ENCODE results near the gene HADH. TPM values are rescaled to one million over a fixed set of nuclear protein-coding genes. Genes with fewer than 3 reads are reported as not detected.
"Not testable (repeated sequence)": the region's sequence is repeated elsewhere in the genome, so short reads cannot be mapped to it uniquely, and the experiment has no call there.

HADH gene
- total RNA-seq, 1 donor from 2014 or later, result 127 TPM

GRCh38 chr4:107994894-107995293 is 5.2 kb downstream of the HADH start:
- DNase-seq (ENCODE audit: low spot score), result no peak
- no peak for ATAC-seq

DNA sequence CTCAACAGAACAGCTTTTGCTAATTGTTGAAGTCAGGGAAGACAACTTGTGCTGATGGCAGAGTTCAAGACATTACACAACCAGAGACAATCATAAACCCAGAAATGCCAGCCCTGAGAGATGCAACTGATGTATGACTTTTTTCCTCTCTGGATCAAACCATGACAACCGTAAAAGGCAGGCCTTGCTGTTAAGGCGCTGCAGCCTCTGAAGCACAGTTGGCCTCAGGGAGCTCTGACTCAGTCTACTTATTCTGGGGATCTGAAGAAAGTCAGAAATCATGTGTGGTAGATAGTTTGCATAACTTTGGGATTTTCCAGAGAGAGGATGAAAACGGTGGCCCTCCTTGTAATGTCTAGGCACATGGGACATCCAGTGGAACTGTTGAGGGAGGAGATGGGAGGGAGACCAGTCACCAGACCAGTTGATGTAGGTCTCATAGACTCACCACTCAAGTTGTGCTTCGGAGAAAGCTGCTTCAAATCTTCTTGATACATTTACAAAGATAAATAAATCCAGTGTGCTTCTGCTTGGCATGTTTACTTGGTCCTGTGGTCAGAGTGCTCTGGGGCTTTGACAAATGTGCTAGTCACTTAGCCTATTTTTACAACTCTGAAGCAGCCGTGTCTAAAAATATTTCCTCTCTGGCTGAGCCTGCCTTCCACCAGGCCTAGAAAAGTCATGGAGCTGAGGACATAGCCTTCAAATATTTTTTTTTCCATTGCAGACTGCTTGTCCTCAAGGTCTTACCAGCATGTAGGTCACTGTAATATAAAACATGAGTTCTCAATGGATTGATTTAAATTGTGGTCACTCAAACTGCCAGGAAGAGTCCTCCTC is 7.5 kb downstream of the HADH start:
- ATAC-seq, result peak; percentile 38
- DNase-seq (ENCODE audit: low spot score), result no peak

DNA sequence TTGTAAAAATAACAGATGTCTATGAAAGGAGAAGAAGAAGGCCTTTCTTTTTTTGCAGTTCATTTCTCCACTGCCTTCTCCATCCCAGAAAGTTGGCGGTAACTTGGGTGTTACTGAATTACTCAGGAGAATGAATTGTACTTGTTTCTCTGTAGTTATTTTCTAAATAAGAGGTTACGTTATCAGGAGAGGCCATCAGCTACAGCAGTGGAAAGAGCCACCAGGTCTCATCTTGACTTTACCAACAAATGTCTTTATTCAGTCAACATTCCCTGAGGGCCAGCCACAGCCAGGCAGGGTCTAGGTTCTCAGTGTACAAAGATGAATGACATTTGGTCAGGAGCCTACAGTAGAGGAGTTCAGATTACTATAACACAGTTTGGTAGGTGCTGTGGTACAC is 8.1 kb downstream of the HADH start:
- ATAC-seq, result no peak
- DNase-seq (ENCODE audit: low spot score), result no peak

DNA sequence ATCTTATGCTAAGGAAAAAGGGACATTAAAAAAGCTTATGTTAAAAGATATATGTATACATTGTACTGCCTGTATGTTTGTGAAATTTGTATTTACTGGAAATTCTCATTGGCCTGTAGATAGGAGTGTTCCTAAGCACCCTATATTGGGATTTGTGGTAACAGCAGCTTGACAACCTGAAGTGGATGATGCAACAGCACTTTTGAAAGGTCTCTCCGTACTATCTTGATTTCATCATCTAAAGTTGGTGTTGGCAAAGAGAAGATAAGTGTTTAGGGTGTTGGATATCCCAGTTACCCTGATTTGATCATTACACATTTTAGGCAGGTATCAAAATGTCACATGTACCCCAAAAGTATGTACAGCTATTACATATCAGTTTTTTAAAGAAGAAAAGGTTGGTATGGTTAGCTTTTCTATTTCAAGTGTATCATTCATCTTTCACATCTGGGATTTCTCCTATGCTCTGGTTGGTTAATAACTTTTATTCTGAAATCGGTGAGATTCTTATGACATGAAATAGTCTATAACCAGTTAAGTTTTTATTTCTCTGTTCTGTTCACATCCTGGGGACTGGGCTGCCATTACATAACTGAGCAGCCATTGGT is 10.3 kb downstream of the HADH start:
- DNase-seq (ENCODE audit: low spot score) (no peak), ATAC-seq (peak; percentile 72)

DNA sequence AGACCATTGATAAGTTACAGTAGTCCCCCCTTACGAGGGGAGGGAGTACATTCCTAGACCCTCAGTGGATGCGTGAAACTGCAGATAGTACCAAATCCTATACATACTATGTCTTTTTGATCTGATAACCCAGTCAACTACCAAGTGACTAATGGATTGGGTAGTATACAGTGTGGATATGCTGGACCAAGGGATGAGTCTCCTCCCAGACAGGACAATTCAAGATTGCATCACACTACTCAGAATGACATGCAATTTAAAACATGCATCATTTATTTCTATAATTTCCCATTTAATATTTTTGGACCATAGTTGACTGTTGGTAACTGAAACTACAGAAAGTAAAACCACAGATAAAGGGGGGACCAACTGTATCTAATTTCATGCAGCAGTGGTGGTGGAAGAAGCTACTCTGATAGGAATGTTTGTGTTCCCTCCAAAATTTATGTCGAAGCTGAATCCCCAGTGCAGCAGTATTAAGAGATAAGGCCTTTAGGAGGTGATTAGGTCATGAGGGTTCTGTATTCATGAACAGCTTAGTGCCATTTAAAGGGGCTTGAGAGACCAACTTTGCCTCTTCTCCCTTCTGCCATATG is 11.9 kb downstream of the HADH start:
- DNase-seq (ENCODE audit: low spot score) (no peak), ATAC-seq (no peak)

DNA sequence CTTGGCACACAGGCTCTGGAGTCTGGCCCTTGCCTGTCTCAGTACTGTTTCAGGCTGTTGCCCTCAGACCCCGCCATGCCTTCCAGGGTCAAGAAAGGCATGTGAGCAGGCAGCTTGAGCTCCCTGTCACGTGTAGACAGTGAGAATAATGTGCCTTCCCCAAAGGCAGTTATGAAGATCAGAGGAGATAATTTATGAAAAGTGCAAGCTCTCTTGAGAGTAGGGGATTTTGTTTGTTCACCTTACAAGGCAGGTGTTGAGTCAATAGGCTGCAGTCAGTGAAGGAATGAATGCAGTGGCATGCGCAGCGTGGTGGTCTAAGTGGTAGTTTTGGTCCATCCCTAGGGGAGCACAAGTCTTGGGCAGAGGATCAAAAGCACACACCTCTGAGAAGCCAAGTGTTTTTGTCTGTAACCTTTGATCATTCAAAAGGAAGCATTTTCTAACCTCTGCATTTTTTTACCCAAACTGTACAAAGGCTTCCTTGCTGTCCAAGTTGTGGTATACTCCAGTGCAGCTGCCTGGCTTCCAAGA is 14.4 kb downstream of the HADH start:
- ATAC-seq, result no peak
- DNase-seq (ENCODE audit: low spot score), result no peak

DNA sequence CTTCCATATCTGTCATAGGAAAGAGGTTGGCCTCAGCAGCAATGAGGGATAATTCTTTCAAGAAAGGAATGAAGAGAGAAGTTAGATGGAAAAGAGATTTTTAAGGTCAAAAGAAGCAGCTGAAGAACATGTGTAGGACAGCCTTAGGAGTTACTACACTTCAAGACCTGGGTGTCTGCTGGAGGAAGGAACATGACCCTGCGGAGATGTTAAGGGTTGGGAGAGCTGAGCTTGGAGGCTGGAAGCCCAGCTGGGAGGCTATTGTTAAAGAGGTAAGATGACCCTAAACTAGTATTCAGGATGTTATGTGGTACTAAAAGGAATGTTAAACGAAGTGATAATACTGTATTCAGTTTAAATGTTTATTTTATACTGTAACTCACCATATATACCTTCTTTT is 15.0 kb downstream of the HADH start:
- DNase-seq (ENCODE audit: low spot score), result no peak
- no peak for ATAC-seq

DNA sequence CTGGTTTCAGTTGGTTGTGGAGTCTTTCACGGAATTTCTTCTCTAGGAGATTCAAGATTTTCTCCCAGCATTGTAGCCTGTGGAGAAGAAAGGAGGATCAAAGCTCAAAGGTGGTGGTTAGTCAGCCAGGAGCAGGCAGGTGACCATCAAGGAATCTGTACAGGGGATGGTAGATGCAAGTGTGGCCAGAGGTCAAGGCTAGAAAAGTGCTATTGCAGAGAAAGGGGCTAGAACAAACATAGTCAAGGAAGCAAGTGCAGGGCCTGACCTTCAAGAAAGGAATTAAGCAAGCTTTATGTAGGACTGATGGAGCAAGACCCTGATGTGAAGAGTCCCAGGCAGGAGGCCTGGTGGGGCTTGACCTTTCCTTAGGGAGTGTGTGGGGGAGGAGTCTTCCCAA is 16.1 kb downstream of the HADH start:
- ATAC-seq (no peak), DNase-seq (ENCODE audit: low spot score) (no peak)

GRCh38 chr4:108006361-108006760 is 16.7 kb downstream of the HADH start:
- ATAC-seq (no peak), DNase-seq (ENCODE audit: low spot score) (no peak)

DNA sequence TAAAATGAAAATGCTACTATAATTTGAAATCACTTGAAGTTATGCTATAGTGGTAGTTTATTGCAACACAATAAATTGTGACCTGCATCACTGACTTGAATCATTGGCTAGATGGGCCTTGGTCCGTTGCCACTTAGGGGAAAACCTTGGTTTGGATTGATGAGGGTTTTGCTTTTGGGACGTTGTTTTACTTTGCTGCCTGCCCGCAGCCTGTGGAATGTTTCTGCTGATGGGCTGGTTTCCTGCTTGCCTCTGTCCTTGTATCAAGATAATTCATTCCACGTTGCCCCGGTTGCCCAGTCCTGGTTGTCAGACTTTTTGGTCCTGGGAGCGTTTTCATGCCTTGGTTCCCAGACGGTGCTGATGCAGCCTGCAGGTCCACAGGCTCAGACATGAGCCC is 18.3 kb downstream of the HADH start:
- no peak for DNase-seq (ENCODE audit: low spot score)
- ATAC-seq, result peak; percentile 6

DNA sequence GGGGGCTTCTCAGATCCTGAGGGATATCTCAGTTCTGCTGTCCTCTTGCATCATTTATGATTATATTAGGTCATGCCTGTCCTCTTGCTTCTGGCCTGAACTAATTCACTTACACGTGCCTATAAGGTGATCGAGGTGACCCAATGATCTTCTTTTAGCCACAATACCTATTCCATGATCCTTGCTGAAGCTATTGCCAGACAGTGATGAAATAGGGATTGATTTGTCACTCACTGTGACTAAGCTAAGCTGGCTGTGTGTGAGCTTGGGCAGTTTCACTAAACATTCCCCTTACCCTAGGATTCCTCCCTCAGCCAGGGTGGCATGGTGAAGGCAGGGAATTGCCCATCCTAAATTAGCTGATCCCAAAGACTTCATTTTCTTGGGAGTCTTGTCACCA is 19.0 kb downstream of the HADH start:
- peak; percentile 65 for DNase-seq (ENCODE audit: low spot score)
- peak; percentile 93 for ATAC-seq

DNA sequence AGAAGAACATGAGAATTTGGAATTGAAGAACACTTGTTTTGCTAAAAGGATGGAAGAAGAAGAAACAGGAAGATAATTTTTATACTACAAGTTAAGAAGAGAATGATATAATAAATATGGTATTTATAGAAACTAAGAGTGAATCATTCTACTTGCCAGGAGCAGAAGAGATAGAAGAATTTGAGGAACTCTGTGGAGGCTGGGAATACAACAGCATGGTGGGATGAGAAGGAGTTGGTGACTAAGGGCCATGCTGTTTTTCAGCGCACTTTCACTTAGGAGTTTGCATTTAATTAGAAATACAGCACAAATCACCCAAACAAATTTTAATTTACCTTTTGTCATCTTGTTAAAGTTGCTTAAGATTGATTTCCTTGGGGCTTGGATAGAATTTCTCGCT is 20.5 kb downstream of the HADH start:
- DNase-seq (ENCODE audit: low spot score), result no peak
- ATAC-seq, result no peak

- not testable (repeated sequence) for DNase-seq (ENCODE audit: low spot score); ATAC-seq
Observed at GRCh38 chr4:108012382-108012781, 22.7 kb downstream of the HADH start.

DNA sequence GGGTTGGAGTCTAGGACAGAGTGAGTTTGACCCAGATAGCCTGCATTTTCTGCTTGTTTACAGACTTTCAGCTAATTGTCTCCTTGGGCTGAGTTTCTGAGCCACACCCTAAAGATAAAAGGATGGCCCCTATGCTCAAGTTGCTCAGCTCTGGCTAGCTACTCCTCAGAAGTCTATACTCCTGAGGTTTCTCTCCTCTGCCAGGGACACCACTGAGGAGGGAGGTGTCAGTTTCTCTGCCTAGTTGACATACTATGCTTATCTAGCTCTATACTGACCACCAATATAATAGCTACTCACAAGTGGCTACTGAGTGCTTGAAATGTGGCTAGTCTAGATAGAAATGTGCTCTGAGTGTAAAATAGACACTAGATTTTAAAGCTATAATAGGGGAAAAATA is 23.6 kb downstream of the HADH start:
- ATAC-seq (no peak), DNase-seq (ENCODE audit: low spot score) (no peak)

DNA sequence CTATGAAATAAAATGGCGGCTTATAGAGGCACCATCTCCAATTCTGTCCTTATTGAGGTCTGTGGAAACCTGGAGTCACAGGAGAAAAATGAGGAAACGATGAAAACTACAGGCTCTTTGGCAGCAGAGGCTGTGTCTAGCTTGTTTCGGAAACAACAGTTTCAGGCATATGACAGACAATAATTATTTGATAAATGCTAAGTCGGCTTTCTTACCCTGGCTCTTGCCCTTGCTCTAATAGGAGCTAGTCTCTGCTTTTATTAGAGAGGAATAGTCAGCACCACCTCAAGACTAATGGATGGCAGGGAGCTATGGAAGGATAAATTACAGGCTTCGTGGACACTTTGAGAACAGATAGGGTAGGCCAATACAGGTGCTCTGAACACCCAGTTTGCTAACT is 24.3 kb downstream of the HADH start:
- DNase-seq (ENCODE audit: low spot score), result no peak
- no peak for ATAC-seq

DNA sequence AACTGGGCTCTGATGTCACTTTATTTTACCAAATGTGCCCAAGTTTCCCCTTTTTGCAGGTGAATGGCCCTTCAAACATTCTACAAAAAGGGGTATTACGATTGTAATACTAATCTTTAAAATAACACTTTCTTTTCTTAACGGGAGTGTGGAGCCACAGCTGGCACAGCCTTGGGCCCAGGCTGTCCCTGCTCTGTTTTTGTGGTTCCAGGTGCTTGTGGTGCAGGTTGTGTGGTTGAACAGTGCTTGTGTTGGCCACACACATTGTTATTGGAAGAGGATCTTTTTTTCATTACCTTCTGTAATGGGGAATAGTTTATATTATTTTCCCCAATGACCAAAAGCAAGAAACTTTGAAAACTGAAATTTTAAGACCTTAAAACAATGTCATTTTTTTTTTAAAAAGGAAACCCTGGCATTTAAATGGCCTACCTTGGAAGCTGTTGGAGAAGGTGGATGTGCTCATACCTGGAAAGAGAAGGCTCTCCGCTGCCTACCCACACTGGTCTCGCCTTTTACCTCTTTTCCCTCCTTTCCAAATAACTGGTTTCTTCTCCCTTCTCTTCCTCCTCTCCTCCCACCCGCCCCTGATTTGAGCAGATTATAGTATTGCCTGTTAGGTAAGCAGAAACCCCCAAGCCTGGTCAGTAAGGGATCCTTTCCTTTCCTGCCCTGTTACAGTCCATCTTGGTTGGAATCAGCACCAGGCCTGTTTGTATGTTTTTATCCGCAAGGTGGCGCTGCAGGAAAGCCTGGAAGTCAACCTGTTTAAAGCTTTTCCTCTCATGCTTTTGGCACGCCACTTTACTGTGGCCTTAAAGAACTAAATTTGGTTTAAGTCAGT is 28.6 kb downstream of the HADH start:
- peak; percentile 78 for DNase-seq (ENCODE audit: low spot score)

DNA sequence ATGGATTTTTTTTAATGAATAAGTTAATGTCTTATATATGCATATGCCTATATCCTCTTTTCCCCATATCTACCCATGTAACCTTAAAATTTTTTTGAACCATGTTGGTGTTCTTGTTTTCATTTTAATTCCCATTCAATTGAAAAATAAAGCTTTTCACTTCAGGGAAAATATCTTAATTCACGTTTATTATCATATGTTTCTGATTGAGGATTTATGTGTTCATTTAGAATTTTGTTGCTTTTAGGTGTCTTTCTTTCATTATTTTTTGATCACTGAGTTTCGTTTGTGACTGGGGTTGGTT is 29.1 kb downstream of the HADH start:
- DNase-seq (ENCODE audit: low spot score), result no peak
- ATAC-seq, result no peak

More for the DNA sequence above, 28.6 kb downstream of the HADH start:
- peak; percentile 94 for ATAC-seq

DNA sequence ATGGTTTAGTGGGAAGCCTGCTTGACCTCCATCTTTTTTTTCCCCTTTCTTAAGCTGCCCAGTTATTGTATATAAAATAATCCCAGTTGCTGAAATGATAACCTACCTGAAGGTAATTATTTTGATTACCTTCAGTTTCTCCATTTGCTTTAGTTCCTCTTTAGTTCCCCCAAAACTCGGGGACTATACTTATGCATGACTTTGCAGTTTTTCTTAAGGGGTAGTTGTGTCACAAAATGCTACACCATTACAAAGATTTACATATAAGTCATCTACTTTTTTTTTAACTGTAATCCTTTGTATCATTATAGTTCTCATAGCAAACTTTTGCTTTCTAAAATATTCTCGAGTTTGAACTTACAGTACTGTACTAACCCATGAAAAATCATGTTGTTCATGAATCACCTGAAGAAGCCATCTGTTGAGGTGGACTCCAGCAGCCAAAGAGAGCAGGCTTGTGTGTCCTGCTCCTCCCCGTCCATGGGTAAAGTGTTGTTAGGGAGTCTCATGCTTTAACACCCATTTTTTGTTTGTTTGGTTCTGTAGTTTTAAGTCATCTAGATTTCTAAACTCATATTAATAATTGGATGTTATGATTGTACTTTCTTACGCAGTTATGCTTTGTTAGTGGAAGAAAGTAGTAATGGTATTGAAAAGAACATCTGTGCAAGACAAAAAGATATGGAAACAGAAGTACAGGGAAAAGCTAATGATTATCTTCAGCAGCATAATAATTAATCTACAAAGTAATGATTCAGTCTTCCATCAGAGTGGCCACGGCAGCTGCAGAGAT is 34.6 kb downstream of the HADH start:
- ATAC-seq, result no peak
- DNase-seq (ENCODE audit: low spot score), result no peak

- ATAC-seq (no peak), DNase-seq (ENCODE audit: low spot score) (no peak)
Observed at GRCh38 chr4:108024878-108025165, 35.1 kb downstream of the HADH start.

DNA sequence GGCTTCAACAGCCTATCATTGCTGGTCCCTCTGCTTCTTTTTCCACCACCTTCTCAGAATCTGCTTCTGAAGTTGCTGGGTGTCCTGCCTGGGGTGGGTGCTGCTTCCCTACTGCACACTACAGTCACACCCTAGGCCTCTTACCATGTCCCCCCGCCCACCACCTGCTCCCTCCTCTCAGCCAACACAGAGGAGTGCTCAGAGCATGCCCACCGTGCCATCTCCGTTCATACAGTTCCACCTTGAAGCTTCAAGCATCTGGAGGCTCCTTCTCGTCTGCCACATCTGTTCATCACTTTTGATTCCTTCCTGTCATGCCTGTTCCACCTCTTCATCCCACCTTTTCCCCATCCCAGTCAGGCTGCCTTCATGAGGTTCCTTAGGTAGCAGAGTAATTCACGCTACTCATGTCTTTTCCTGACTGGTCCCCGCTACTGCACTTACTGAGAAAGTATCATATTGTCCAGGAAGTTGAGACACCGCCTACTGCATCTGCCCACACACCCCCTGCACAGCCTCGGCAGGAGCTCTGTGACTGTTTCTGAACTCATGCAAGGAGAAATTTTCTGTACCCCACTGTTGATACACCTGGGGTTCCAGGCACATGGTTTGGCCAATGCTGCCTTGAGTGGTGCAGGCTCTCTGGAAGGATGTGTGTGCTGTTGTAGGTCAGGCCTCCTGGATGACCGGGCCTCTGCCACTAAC is 39.5 kb downstream of the HADH start:
- ATAC-seq (peak; percentile 10), DNase-seq (ENCODE audit: low spot score) (no peak)
